ENCODE results near the gene CDC42BPB. TPM values are rescaled to one million over a fixed set of nuclear protein-coding genes. Genes with fewer than 3 reads are reported as not detected.
"Not testable (repeated sequence)": the region's sequence is repeated elsewhere in the genome, so short reads cannot be mapped to it uniquely, and the experiment has no call there.

CDC42BPB gene
- total RNA-seq, 2 donors from 2014 or later: 68.0 to 83.4 TPM

GRCh38 chr14:103050935-103051334, 6.4 kb downstream of the CDC42BPB start:
- peaks cover 0 to 60% of the 10 kb centered on the region in 2 donors for H3K4me1 ChIP-seq
- no peak for DNase-seq (ENCODE audit: low spot score)

GRCh38 chr14:103047453-103047852, 9.9 kb downstream of the CDC42BPB start:
- H3K27me3 ChIP-seq; H3K4me3 ChIP-seq; H3K9me3 ChIP-seq; H3K36me3 ChIP-seq; H3K27ac ChIP-seq; DNase-seq (ENCODE audit: low spot score): not testable (repeated sequence)
- H3K4me1 ChIP-seq: peaks cover 0 to 49% of the 10 kb centered on the region in 2 donors

More at GRCh38 chr14:103050935-103051334, 6.4 kb downstream of the CDC42BPB start:
- Histone ChIP-seq H3K27me3 (no peaks in the 10 kb centered on the region), H3K9me3 (no peaks in the 10 kb centered on the region), H3K4me3 (no peak overlapping the region), H3K27ac (no peak overlapping the region), H3K36me3 (peaks cover 7% of the 10 kb centered on the region)
- no peak for TF ChIP-seq CTCF (IDR thresholded peaks at IDR 0.05)

- H3K4me1 ChIP-seq: peaks cover 0 to 34% of the 10 kb centered on the region in 2 donors
- no peak overlapping the region for H3K27ac ChIP-seq
Measured at GRCh38 chr14:103045371-103045869, 11.9 kb downstream of the CDC42BPB start.

GRCh38 chr14:103043257-103044015, 13.9 kb downstream of the CDC42BPB start:
- peaks cover 0 to 21% of the 10 kb centered on the region in 2 donors for H3K4me1 ChIP-seq
- no peaks in the 10 kb centered on the region for H3K9me3 ChIP-seq
- H3K36me3 ChIP-seq: peaks cover 14% of the 10 kb centered on the region
- no peaks in the 10 kb centered on the region for H3K27me3 ChIP-seq
- H3K4me3 ChIP-seq: no peak overlapping the region
- no peak for TF ChIP-seq CTCF (IDR thresholded peaks at IDR 0.05)
- H3K27ac ChIP-seq: no peak overlapping the region
- DNase-seq (ENCODE audit: low spot score): no peak

More at GRCh38 chr14:103045371-103045869, 11.9 kb downstream of the CDC42BPB start:
- Histone ChIP-seq H3K9me3 (no peaks in the 10 kb centered on the region), H3K36me3 (peaks cover 14% of the 10 kb centered on the region), H3K4me3 (no peak overlapping the region), H3K27me3 (no peaks in the 10 kb centered on the region)
- TF ChIP-seq CTCF (IDR thresholded peaks at IDR 0.05): no peak
- DNase-seq (ENCODE audit: low spot score): no peak

GRCh38 chr14:103041464-103041863, 15.9 kb downstream of the CDC42BPB start:
- H3K4me1 ChIP-seq: peaks cover 0 to 16% of the 10 kb centered on the region in 2 donors
- no peak for TF ChIP-seq CTCF (IDR thresholded peaks at IDR 0.05)
- peaks cover 7% of the 10 kb centered on the region for H3K36me3 ChIP-seq
- no peaks in the 10 kb centered on the region for H3K27me3 ChIP-seq
- no peaks in the 10 kb centered on the region for H3K9me3 ChIP-seq
- DNase-seq (ENCODE audit: low spot score): no peak
- no peak overlapping the region for H3K4me3 ChIP-seq
- no peak overlapping the region for H3K27ac ChIP-seq

- no peak overlapping the region for H3K27ac ChIP-seq
- H3K4me3 ChIP-seq: no peak overlapping the region
- DNase-seq (ENCODE audit: low spot score): no peak
- TF ChIP-seq CTCF (IDR thresholded peaks at IDR 0.05): no peak
- H3K4me1 ChIP-seq: peaks cover 0 to 23% of the 10 kb centered on the region in 2 donors
- H3K36me3 ChIP-seq: no peaks in the 10 kb centered on the region
- no peaks in the 10 kb centered on the region for H3K27me3 ChIP-seq
- no peaks in the 10 kb centered on the region for H3K9me3 ChIP-seq
Measured at GRCh38 chr14:103033681-103034096, 23.7 kb downstream of the CDC42BPB start.
